GM18870 (cell line): ENCODE measurements around the gene PPP1R36.
"Not testable (repeated sequence)": the region's sequence is repeated elsewhere in the genome, so short reads cannot be mapped to it uniquely, and the experiment has no call there.

Experiments used
- ATAC-seq: cut with Tn5 transposase; IDR thresholded peaks from one replicate; pipeline ENCODE4 v1.9.1; 2021; ENCODE audit warnings: moderate library complexity; ENCODE audit not compliant: unreplicated experiment

Gene PPP1R36

GRCh38 chr14:64611358-64612020 lies 61.7 kb downstream of the PPP1R36 start:
- ATAC-seq: no peak

- no peak for ATAC-seq
Measured at GRCh38 chr14:64612021-64612380, 62.2 kb downstream of the PPP1R36 start.

DNA sequence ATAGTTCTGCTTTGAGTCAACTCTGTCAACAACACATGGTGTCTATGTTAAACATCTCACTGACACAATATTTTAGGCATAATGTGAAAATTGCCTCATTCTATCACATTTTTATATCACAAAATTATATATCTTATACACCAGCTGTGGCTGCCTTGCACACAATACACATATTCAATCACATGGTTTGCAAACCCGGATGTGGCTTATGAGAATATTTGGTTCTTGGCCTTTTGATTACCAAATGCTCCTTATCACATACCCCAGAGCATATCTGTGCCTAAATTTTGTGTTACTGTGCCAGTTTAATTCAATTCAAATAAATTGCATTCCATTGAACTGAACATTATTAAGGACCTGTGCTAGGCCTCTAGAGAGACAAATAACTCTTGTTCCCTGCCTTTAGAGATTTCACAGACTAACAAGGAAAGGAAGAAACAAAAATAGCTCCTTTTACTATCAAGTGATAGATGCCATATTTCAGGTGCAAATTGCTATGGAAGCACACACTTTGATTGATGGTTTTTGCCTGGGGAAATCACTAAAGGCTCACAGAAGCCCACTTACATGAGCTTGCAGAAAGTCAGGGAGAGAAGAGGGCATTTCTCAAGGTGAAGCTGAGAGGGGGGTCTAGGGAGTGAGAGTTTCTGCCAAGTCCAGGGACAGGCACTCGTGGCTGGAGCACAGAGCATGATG lies 63.4 kb downstream of the PPP1R36 start:
- no peak for ATAC-seq

DNA sequence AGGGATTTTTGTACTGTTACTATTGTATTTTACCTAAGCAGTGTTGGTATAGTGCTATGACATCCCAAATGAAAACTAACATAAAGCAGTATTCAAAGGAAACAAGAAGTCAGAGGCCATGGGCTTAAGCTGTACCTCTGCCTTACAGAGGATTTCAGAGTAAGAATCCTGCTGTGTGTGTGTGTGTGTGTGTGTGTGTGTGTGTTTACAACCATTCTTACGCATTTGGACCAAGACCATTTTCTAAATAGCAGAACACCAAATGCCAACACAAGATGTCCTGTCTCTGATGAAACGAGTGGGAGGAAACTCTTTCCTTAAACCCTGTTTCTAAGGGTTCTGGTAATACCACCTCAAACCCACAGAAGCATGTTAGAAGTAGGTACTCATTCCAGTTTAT lies 64.4 kb downstream of the PPP1R36 start:
- ATAC-seq: no peak

DNA sequence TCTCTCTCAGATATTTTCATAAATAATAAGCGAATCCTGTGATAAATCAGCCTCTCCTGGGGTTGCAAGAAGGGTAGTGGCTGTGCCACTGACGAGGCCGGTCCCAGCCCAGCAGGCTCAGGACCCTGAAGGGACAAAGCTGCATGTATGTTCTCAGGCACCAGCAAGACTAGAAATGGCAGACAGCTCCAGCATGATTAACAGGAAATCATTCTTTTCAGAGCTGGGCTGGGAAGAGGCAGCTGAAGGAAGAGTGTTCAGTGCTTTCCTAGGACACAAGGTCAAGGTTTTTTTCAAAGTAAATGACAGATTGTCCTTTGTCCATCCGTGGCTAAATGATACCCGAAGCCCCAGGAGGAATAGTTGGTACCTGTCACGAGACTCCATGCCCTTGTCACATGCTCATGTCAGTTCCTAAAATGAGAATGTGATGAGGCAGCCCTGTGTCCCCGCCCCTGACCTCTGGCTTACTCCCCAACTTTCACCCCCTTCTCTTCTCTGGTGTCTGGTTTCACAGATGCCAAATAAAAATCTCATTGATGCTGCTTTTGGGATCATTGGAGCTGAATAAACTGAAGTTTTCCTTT lies 65.1 kb downstream of the PPP1R36 start:
- ATAC-seq: no peak

DNA sequence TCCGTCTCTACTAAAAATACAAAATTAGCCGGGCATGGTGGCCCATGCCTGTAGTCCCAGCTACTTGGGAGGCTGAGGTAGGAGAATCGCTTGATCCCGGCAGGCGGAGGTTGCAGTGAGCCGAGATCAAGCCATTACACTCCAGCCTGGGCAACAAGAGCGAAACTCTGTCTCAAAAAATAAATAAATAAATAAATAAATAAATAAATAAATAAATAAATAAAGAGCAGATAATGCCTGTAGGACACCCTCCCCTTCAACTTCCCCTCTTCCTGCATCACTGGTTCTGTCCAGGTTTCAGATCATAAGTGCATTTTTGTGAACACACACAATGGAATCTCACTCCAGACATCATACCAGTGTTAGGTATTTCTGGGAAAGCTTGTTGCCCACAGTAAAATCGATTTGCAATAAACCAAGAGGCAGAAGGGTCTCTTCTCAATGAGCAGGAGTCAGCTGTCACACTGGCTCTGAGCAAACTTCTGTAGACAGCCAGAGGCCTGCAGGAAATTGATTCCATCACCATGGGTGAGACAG lies 68.2 kb downstream of the PPP1R36 start:
- ATAC-seq: not testable (repeated sequence)

GRCh38 chr14:64620910-64621309 lies 71.1 kb downstream of the PPP1R36 start:
- no peak for ATAC-seq

DNA sequence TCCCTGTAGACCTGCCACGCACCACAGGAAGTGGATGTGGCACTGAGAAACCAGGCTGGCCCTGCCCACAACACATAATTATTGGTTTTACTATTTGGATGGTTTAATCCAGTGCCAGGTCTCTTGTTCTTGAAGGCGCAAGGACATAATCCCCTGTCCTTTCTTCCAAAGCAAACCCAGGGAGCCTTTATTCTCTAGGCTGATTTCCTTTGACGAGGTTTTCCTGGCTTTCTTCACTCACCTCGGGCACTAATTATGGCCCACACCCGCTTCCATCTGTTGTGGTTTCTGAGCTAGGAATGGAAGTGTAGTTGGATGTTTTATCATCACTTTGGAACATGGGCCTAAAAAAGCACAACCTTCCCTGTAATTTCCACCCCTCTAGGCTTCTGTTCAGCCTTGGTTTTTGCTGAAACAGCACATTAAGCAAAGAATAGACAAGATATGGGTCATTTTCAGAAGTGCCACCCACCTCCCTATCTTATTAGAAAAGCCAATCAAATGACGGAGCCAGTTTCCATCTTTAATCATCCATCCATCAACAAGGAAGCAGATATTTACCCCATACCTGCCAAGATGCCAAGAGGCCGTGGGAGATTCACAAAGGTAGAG lies 73.9 kb downstream of the PPP1R36 start:
- no peak for ATAC-seq

DNA sequence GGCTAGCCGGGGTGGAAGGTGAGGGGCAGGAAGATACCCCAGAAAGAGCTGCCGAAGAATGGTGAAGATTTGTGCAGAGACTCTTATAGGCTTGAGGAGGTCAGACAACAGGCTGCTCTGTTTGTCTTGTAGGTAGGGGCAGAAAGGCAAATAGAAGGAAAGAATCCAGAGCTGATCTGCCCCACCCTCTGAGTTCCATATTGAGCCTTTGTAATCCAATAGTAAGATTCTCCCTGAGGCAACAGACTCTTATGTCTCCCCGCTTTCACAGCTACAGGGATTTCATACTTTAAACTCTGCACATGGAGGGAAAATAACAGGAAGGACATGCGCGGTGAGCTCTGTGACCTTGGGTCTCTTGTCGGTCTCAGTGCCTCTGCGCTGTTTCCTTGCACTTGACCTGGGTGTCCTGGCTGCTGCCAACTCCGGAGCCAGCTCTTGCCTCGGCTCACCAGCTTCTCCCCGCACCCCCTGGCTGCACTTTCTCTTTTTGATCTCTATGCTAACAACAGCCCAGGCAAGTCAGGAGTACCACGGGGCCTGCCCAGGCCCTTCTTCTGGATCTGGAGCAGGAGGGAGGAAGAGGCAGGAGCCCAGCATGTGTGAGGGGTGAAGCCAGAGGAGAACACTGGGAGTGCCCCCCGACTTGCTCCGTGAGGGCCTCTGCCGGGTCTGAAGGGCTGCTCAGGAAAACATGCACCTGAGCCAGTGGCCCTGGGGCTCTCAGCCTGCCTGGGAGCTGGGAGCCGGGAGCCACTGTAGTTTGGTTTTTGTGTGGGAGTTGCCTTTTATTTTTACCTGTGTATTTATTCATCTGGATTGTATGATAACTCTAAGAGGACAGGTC lies 75.8 kb downstream of the PPP1R36 start:
- ATAC-seq: no peak

DNA sequence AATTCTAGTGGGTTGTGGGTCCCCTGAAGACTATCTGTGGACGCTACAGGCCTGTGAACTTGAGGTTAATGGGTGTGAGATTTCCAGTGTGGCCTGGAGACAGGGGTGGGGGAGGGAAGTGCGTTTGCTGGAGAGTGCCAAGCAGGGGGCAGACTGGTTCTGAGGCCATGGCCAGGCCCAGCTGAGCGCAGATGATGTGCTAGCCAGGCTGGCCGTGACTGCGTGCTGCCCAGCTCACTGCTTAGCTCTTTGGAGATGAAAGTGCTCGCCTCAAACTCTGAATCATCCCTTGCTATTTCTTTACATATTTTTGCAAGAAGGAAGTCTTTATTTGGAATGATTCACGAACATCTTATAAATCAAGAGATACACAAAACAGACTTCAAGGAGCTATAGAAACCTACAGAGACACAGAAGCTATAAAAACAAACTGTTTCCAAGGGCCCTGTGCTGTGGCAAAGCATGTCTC lies 79.2 kb downstream of the PPP1R36 start:
- no peak for ATAC-seq

- no peak for ATAC-seq
Measured at GRCh38 chr14:64630778-64631177, 81.0 kb downstream of the PPP1R36 start.

DNA sequence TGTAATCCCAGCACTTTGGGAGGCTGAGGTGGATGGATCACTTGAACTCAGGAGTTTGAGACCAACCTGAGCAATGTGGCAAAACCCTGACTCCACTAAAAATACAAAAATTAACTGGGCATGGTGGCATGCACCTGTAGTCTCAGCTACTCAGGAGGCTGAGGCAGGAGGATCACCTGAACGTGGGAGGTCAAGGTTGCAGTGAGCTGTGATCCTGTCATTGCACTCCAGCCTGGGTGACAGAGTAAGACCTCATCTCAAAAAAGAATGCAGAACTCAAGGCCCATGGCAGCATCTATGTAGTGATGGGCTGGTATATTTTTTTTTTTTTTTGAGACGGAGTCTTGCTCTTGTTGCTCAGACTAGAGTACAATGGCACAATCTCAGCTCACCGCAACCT lies 81.5 kb downstream of the PPP1R36 start:
- ATAC-seq: not testable (repeated sequence)

- no peak for ATAC-seq
Measured at GRCh38 chr14:64632056-64632455, 82.3 kb downstream of the PPP1R36 start.

- no peak for ATAC-seq
Measured at GRCh38 chr14:64634558-64634957, 84.8 kb downstream of the PPP1R36 start.

DNA sequence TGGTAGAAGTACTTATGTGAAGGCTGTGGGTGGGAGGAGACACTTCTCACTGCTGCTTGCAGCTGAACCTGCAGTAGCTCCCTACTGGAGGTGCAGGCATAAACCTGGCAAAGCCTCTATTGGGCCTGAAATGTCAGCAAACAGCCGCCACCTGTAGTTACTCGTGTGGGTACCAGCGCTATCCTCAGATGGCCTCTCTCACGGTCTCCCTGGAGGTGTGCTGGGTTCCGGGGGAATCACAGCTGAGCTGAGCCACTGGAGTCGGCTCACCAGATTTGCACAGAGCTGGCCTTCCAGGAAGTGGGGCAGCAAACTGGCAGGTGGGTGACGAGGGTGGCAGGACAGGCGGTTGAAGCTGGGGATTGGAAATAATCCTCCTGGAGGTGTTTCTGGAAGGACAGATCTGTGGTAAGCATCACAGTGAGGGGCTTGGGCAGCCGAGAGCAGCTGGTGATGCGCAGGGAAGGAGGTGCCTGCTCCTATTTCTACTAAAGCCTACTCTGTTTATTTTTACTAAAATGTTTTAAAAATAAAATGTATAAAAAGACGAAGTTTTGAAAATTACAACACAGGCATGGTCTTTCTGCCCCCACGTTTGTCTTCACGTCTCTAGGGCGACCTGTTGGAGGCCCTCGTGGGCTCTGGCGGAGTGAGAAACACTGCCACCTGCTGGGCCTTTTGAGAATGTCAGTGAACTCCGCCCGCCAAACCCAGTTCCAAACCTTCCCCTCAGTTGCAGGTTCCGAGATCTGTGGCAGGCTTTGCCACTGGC lies 86.6 kb downstream of the PPP1R36 start:
- ATAC-seq: no peak

DNA sequence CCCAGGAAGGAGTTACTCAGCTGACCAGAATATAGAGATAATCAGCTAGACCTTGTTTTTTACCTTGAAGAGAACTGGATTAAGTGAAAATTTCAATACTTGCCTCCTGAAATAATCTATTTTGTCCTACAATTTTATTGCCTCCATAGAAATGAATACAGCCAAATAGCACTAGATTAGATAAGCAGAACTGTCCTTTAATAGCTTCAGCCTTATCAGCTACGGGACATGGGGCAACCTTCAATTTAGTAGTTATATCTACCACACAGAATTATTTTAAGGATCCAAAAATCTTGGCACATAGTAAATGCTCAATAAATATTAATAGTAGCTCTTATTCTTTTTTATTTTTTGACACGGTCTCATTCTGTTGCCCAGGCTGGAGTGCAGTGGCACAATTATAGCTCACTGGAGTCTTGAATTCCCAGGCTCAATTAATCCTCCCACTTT lies 87.2 kb downstream of the PPP1R36 start:
- no peak for ATAC-seq

GRCh38 chr14:64637735-64638473 lies 88.1 kb downstream of the PPP1R36 start:
- no peak for ATAC-seq

GRCh38 chr14:64638625-64639024 lies 88.9 kb downstream of the PPP1R36 start:
- ATAC-seq: no peak
